ENCODE results near the gene SPAM1. TPM values are rescaled to one million over a fixed set of nuclear protein-coding genes. Genes with fewer than 3 reads are reported as not detected.
A peak's percentile ranks its signal among the peaks of the same experiment; 100 is the strongest.

Gene SPAM1
- total RNA-seq, 1 experiment from 2014 or later = not detected

DNA sequence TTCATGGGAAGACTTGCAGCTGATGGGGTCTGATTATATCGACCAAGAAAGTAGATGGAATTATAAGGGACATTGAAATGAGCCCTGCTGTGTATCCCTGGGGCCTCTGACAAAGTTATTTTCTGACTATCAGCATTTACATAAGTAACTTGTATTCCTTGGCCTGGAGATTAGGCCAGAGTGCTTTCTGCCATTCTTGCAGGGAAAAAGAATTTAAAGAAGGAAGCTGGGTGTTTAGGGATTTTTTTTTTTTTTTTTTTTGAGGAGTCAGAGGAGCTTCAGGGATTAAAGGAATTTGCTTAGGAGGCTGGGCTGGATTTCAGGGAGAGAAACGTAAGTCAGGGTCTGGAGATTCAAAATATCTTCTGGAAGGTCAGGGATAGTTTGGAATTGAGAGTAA lies 4.6 kb downstream of the SPAM1 start:
- Mint-ChIP-seq H3K27ac (peak overlapping the region; percentile 75; the same call in 1 of the 2 replicates), H3K4me1 (peaks cover 27% of the 10 kb centered on the region), H3K36me3 (peaks cover 17% of the 10 kb centered on the region), H3K27me3 (ENCODE audit: low read depth) (no peaks in the 10 kb centered on the region), H3K9me3 (peaks cover 23% of the 10 kb centered on the region), H3K4me3 (no peak overlapping the region)
- peak; percentile 51; the same call in 1 of the 2 replicates for TF ChIP-seq ZNF317 (CRISPR knock-in tag; IDR thresholded peaks at IDR 0.05; ENCODE audit: borderline replicate concordance, low read depth)
- no peak for TF ChIP-seq HMGA2 (CRISPR knock-in tag; IDR thresholded peaks at IDR 0.05)
- peak; percentile 42 for ATAC-seq
- CTCF ChIA-PET = interaction anchor here (0.9 kb wide), 1 partner anchor 247 kb away, joined by 3 read pairs; no protein-coding TSS in a partner anchor
- POLR2A ChIA-PET = interaction anchor here (0.6 to 0.7 kb wide), 2 partner anchors 11 to 16 kb away, joined by 3 to 4 read pairs; no protein-coding TSS in a partner anchor
- DNase-seq (ENCODE audit: low spot score) = no peak

DNA sequence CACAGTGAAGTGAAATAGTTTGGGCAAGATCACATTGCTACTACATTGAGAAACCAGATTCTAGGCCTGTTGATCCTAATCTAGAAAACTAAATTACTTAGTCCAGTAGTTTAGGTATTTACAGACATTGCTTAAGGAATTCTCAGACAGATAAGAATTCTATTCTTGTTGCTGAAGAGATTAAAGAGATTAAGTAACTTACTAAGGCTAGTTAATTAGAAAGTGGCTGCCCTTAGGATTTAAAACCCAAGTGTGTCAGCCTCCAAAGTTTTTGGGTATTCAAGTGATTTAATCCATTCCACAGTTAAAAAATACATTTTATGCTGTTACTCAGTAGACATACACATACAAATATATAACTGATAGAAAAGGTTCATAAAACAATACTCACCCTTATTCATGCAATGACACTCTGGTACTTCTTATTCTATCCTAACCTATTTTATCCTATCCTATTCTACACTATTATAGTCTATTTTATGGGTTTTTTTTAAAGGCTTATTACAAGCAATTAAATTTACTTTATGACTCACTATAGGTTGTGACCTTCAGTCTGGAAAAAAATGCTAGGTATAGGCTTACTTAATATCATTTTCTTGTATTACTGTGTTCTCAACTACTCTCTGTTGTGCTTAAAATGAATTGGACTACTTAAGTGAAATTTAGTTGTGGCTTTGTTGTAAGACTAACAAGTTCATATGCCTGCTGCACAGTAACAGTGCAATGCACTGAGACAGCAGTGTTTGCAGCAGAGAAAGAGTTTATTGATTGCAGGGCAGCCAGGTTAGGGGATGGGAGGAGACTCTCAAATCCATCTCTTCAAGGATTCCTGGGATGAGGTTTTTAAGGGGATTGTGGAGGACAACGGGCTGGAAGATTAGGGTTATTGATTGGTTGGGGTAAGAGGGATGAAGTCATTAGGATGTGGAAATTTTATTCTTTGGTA lies 10.7 kb downstream of the SPAM1 start:
- ATAC-seq (no peak), DNase-seq (ENCODE audit: low spot score) (no peak)
- Mint-ChIP-seq H3K9me3 (peaks cover 41% of the 10 kb centered on the region), H3K36me3 (peaks cover 37% of the 10 kb centered on the region), H3K4me3 (no peak overlapping the region), H3K4me1 (peaks cover 6% of the 10 kb centered on the region), H3K27ac (no peak overlapping the region), H3K27me3 (ENCODE audit: low read depth) (no peaks in the 10 kb centered on the region)
- ChIA-PET CTCF (no interaction called here), POLR2A (no interaction called here)
- TF ChIP-seq ZBTB43 (CRISPR knock-in tag; IDR thresholded peaks at IDR 0.05) = no peak
- no peak for TF ChIP-seq ZNF232 (CRISPR knock-in tag; IDR thresholded peaks at IDR 0.05)
- TF ChIP-seq PREB (CRISPR knock-in tag; IDR thresholded peaks at IDR 0.05; ENCODE audit: borderline replicate concordance) = no peak
- no peak for TF ChIP-seq TP53 (CRISPR knock-in tag; IDR thresholded peaks at IDR 0.05)
- TF ChIP-seq NFYB (CRISPR knock-in tag; conservative IDR thresholded peaks at IDR 0.05; ENCODE audit: low read depth) = no peak
- TF ChIP-seq SMAD4 (CRISPR knock-in tag; IDR thresholded peaks at IDR 0.05) = no peak
- no peak for TF ChIP-seq ZNF671 (CRISPR knock-in tag; IDR thresholded peaks at IDR 0.05)
- no peak for TF ChIP-seq ZNF512 (CRISPR knock-in tag; IDR thresholded peaks at IDR 0.05; ENCODE audit: borderline replicate concordance)
- TF ChIP-seq, protein P1, sequence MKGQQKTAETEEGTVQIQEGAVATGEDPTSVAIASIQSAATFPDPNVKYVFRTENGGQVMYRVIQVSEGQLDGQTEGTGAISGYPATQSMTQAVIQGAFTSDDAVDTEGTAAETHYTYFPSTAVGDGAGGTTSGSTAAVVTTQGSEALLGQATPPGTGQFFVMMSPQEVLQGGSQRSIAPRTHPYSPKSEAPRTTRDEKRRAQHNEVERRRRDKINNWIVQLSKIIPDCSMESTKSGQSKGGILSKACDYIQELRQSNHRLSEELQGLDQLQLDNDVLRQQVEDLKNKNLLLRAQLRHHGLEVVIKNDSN (CRISPR knock-in tag; IDR thresholded peaks at IDR 0.05) = no peak
- TF ChIP-seq ZNF121 (CRISPR knock-in tag; IDR thresholded peaks at IDR 0.05) = no peak

- ATAC-seq = no peak
- H3K27me3 Mint-ChIP-seq (ENCODE audit: low read depth) = no peaks in the 10 kb centered on the region
- H3K4me3 Mint-ChIP-seq = no peak overlapping the region
- ChIA-PET POLR2A (no interaction called here), CTCF (no interaction called here)
- DNase-seq (ENCODE audit: low spot score) = no peak
- H3K27ac Mint-ChIP-seq = no peak overlapping the region
- H3K9me3 Mint-ChIP-seq = peaks cover 41% of the 10 kb centered on the region
- peaks cover 13% of the 10 kb centered on the region for H3K4me1 Mint-ChIP-seq
- H3K36me3 Mint-ChIP-seq = peaks cover 37% of the 10 kb centered on the region
- no peak for TF ChIP-seq KAT7 (CRISPR knock-in tag; IDR thresholded peaks at IDR 0.05; ENCODE audit: borderline replicate concordance)
- no peak for TF ChIP-seq ZNF396 (CRISPR knock-in tag; IDR thresholded peaks at IDR 0.05; ENCODE audit: borderline replicate concordance)
- TF ChIP-seq MXD4 (CRISPR knock-in tag; IDR thresholded peaks at IDR 0.05; ENCODE audit: borderline replicate concordance) = no peak
- TF ChIP-seq, protein P1 (CRISPR knock-in tag; IDR thresholded peaks at IDR 0.05) = no peak
- no peak for TF ChIP-seq JAZF1 (CRISPR knock-in tag; IDR thresholded peaks at IDR 0.05)
- no peak for TF ChIP-seq IRF2 (CRISPR knock-in tag; IDR thresholded peaks at IDR 0.05; ENCODE audit: borderline replicate concordance, low read depth)
- TF ChIP-seq ZNF219 (CRISPR knock-in tag; IDR thresholded peaks at IDR 0.05; ENCODE audit: borderline replicate concordance) = no peak
- no peak for TF ChIP-seq CREB1 (CRISPR knock-in tag; IDR thresholded peaks at IDR 0.05)
- TF ChIP-seq HMGXB4 (CRISPR knock-in tag; IDR thresholded peaks at IDR 0.05) = no peak
- no peak for TF ChIP-seq CBFB (CRISPR knock-in tag; IDR thresholded peaks at IDR 0.05; ENCODE audit: low read depth)
- no peak for TF ChIP-seq ELF4 (CRISPR knock-in tag; IDR thresholded peaks at IDR 0.05; ENCODE audit: low read depth)
- TF ChIP-seq ATF1 (CRISPR knock-in tag; IDR thresholded peaks at IDR 0.05) = no peak
- TF ChIP-seq ZNF671 (CRISPR knock-in tag; IDR thresholded peaks at IDR 0.05) = no peak
- no peak for TF ChIP-seq JUN (CRISPR knock-in tag; IDR thresholded peaks at IDR 0.05)
Measured at GRCh38 chr7:123936388-123936787, 11.3 kb downstream of the SPAM1 start.

Data from WTC11 (cell line).